G401 (cell line): ENCODE measurements around the gene GADL1. TPM values are rescaled to one million over a fixed set of nuclear protein-coding genes. Genes with fewer than 3 reads are reported as not detected.
A peak's percentile ranks its signal among the peaks of the same experiment; 100 is the strongest.

Source experiments
- DNase-seq: peaks from one replicate; pipeline ENCODE4 v3.0.0-alpha.2; 2015; ENCODE audit warnings: low spot score
- in situ Hi-C: cut with HindIII; loops from 2 replicates; pipeline ENCODE4 v1.10.0; 2016; ENCODE audit warnings: low sequenced_read_pairs, mixed read lengths
- total RNA-seq: library from RNA; depleted of rRNA; stranded (reverse); fragments of >200 nt; shearing (Covaris generic); gene quantifications from 2 replicates; pipeline ENCODE4 v1.2.3, GENCODE V29; 2014

Gene GADL1
- total RNA-seq, 1 experiment from 2014 or later: not detected

DNA sequence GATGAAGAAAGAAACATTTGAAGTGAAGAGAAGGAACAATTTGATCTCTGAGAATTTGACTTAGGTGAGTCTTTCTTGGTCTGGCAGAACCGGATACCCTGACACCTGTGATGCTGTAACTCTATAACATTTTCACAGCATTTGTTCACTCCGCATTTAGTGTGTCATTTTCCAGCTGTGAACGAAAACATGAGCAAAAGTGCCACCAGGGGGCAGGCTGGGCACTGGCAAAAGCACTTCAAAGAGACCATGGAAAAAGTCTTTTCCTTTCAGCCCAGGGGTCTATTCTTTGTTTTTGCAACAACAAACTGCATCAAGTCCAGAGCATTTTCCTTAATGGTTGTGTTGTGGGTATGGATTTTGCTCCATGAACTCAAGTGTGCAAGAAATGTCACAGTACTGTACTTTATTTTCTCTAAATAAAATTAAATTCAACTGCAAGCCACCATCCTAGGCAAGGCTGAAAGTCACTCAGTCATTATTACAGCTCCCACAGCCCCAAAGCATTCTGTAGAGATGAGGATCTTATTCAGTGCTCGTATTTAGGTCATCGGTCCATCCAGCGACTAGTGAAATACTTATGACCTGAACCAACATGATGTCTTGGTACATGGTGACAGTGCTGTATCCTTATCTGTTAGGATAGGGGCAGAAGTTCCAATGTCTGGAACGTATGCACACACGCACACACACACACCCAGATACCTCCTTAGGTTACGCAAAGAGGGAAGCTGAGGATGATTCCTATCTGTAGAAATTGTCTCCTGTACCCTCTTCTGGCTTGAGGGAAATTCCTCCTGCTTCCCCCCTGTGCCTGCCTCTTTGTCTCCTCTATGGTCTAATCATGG is 125.5 kb downstream of the GADL1 start:
- peak; percentile 35 for DNase-seq
- in situ Hi-C loops: no loop called here

DNA sequence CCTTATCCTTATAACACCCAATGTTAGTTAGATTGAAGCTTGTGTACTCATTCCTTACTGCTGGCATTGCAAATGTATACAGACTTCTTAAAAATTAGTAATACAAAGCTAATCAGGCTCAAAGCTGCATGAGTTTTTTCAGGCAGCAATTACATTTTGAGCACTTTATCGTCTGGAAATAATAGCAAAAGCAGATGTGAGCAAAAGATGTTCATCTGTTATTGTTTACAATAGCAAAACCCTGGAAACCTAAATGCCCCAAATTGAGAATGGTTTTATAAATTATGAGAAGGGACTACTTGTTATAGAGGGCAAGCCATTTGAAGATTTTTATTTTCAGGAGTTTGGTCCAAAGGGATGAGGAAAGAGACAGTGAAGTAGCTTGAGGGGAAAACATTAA is 126.4 kb downstream of the GADL1 start:
- DNase-seq: no peak
- in situ Hi-C loops: no loop called here

- no peak for DNase-seq
- in situ Hi-C loops: no loop called here
These were observed 127.9 kb downstream of the GADL1 start for GRCh38 chr3:30766522-30766921.

DNA sequence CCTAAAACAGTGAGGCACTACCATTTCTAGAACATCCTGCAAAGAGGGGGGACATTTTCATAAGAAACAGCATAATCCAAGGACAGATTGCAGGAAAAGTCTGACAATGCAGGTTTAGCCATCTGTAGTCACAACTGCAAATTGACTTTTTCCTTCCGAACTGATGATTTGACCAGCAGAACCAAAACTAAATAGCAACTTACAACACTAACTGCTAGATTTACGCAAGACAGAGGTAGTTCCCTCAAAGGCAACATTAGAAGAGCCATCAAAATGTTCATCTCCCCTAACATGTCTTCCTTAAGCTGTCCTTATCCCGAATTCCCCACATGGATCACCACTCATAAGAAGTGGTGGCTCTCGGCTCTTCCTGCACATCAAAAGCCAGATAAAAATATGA is 129.6 kb downstream of the GADL1 start:
- no peak for DNase-seq
- in situ Hi-C loops: no loop called here

DNA sequence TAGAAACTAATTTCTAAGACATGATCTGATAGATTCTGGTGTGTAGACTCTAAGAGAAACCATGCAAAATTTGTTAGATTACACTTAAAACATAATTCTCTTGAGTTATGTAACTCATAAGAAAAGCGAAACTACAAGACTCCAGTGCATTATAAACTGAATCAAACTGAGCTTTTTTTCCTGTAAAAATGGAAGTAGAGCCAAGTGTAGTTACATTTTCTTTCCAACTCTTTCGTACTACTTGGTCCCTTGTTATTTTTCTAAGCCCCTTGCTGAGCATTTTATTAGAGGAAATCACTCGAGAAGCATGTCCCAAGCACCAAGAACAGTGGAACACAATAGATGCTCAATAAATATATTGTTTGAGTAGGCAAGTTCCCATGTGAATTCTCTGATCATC is 130.2 kb downstream of the GADL1 start:
- in situ Hi-C loops: no loop called here
- DNase-seq: no peak

- in situ Hi-C loops: no loop called here
- no peak for DNase-seq
These were observed 133.1 kb downstream of the GADL1 start for GRCh38 chr3:30761374-30761773.

DNA sequence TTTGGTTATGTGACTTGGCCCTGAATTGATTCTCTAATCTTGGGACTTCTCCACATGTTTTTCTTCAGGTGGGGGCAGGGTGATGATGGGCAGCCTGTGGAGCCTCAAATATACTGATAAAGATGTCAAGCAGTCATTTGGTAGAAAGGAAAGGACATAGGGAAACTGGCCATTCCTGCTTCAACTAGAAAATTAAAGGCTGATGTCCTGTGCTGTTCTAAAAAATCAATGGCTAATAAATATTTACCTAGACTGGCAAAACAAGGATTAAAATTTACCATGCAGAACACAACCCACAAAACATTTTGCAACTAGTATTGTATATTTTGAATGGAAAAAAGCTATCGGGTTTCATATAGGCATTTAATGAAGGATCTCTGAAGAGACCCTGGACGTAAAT is 133.7 kb downstream of the GADL1 start:
- in situ Hi-C loops: no loop called here
- DNase-seq: no peak

- in situ Hi-C loops: no loop called here
- no peak for DNase-seq
These were observed 134.3 kb downstream of the GADL1 start for GRCh38 chr3:30760040-30760695.

- in situ Hi-C loops: no loop called here
- no peak for DNase-seq
These were observed 138.2 kb downstream of the GADL1 start for GRCh38 chr3:30756218-30756617.

DNA sequence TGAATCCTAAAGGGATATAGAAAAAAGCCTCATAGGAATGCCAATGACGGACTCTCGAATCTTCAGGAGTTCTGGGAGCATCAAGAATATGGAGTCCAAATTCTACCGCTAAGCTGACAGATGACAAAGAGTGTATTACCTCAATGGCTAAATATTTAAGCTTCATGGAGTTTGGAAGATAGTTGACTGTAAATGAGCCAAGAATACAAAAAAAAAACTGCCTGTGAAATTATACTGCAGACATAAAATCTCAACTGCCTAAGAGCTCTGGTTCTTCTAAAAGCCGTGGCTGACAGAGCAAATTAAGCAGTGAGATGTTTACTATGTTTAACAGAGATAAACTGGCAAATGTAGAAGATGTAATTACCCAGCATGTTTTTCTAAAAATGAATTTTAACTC is 140.0 kb downstream of the GADL1 start:
- DNase-seq: no peak
- in situ Hi-C loops: no loop called here

DNA sequence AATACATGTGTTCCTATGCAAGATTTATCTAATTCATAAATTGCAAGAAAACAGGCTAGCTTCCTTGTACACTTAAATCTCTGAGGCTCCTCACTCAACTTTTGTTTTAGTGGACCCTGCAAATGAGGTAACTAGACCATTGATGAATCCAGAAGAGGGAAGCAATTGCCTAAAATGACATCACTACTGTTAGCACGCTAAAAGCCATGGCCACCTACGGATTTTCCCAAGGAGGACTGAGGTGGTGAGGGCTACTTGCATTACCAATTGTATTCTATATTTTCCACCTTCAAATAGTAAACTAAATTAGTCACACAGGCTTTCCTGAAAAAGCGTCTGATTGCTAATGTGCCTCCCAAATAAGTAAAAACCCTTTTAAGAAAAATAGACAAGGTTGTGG is 140.7 kb downstream of the GADL1 start:
- in situ Hi-C loops: no loop called here
- no peak for DNase-seq

DNA sequence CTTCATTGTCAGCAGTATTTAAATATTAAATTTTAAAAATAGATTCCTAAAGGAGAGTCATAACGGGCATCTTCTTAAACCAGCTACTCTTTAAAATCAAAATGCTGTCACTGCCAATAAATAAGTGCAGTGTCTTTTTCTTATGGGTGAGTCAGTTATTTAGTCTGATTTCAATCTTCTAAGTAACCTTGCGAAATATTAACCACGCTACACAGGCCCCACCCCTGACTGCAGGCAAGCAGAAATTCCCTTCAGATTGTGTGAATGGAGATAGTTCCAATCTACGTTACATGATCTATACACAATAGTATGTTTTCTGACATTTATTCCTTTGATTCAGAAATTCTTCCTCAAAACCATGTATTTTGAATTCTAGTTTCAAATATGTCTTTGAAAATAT is 141.5 kb downstream of the GADL1 start:
- in situ Hi-C loops: no loop called here
- no peak for DNase-seq

DNA sequence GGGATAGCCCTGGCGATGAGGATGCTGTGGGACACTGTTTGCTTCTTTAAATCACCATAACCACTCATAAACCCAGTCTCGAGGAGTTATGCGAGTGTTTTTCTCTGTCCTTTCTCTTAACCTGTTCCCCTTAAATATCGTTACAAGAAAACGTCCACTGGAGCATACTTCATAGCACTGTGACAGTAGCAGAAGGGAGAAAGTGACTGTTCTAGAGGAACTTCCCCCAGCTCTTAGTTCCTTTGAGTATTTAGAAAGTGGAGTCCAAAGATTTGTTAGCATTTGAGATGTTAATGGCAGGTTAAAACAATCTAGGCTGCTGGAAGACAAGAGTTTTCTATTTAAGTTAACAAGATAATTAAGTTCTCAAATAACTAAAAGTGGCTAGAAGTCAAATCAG is 142.0 kb downstream of the GADL1 start:
- no peak for DNase-seq
- in situ Hi-C loops: no loop called here

DNA sequence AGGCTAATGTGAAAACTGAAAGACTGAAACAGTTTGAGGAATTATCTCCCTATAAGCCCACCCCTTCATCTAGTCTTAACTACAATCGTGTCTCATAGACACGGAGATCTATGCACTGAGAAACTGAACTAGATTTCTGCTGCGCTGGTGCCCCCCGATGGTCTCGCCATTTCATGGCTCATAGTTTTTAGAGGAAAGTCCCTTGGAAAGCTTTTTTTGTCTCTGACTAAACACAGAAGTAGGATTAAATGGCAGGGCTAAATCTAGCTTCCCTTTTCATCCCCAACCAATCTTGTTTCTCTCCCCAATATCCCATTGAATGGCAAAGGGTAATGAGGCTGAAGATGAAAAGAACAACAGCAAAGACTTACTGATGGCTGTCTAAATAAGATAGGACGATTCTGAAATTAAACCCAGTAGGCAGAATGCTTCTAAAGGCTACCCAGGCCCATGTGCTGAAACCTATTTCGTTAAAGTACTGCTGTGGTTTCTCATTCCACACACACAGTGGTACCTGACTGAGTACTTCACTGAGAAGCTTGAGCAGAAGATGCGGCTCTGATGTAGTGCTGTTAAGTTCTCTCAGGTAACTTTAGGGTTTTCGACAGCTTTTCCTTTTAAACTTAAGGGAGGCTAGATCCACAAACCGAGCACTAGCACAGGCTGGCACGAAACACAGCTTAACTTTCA is 142.7 kb downstream of the GADL1 start:
- no peak for DNase-seq
- in situ Hi-C loops: no loop called here

- no peak for DNase-seq
- in situ Hi-C loops: no loop called here
These were observed 143.5 kb downstream of the GADL1 start for GRCh38 chr3:30750967-30751366.

DNA sequence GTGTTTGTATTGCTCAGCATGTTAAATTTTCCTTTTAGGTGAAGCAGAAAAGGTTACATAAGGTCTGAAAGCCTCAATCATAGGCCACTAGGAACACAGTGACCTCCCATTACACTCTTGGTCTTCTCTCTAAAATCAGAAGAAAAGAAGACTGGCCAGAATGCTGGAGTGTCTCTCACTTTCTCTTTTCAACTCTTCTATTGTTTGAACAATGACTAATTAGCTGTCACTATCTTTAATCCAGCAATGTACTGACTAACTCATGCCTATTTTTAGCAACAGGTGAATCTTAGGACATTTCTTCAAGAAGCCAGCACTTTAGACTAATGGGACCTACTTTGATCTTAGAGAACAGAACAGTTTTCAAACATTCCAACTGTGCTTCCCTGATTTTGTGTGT is 145.2 kb downstream of the GADL1 start:
- in situ Hi-C loops: no loop called here
- DNase-seq: no peak

- no peak for DNase-seq
- in situ Hi-C loops: no loop called here
These were observed 146.6 kb downstream of the GADL1 start for GRCh38 chr3:30747771-30748281.

DNA sequence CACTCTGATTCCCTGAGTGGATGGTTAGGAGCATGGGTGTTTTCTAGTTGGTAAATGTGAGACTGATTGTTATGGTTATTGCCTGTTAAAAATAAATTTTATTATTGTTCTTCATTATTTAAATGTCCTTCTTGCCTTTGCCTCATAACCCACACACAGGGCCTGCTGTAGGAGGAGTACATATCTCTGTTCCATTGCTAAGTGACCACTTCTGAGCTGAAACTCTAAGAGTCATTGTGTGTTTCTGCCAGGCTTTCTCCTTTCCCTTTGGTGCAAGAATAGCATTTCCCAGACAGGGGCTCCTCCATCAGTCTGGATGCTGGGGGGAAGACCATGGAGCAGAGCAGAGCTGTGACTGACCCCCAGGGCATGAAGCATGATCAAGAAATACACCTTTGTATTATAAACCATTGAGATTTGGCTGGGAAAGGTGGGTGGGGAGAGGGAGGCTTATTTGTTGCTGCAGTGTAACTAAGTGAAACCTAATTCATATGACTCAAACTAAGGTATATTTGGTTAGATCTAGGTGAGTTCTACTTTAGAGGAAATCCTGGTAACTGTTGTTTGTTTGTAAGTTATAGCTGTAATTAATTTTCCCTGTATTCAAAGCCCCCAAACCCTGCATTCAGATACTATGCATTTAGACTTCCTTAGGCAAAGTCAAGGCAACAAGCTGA is 150.7 kb downstream of the GADL1 start:
- in situ Hi-C loops: no loop called here
- no peak for DNase-seq

- in situ Hi-C loops: no loop called here
- no peak for DNase-seq
These were observed 151.5 kb downstream of the GADL1 start for GRCh38 chr3:30742796-30743619.
